ENCODE data around the gene PTPRK. TPM values are rescaled to one million over a fixed set of nuclear protein-coding genes. Genes with fewer than 3 reads are reported as not detected.

The PTPRK gene
- total RNA-seq, 2 experiments from 2014 or later: not detected

- TF ChIP-seq CTCF (conservative IDR thresholded peaks at IDR 0.05; ENCODE audit: low read length) (no peak), EZH2phosphoT487 (IDR thresholded peaks at IDR 0.05; ENCODE audit: borderline replicate concordance, low read depth, low read length) (no peak)
- no TSS peak for BruUV-seq (replicated peaks)
- Histone ChIP-seq H3K27ac (ENCODE audit: low read depth, low read length, poor library complexity, severe bottlenecking) (no peak overlapping the region), H3K4me1 (ENCODE audit: insufficient read depth, low read length, poor library complexity, severe bottlenecking) (no peaks in the 10 kb centered on the region), H3K36me3 (ENCODE audit: insufficient read depth, low read length) (no peaks in the 10 kb centered on the region), H3K9me3 (ENCODE audit: low read length) (no peaks in the 10 kb centered on the region), H3K9me2 (ENCODE audit: insufficient read depth, low read length) (no peaks in the 10 kb centered on the region), H3K4me2 (ENCODE audit: low read length) (no peak overlapping the region), H3K4me3 (ENCODE audit: low read depth, low read length, poor library complexity, severe bottlenecking) (no peak overlapping the region), H4K20me1 (ENCODE audit: insufficient read depth, low read length) (no peaks in the 10 kb centered on the region), H2AFZ (ENCODE audit: low read length) (no peak overlapping the region), H3K79me2 (ENCODE audit: insufficient read depth, low read depth, low read length) (no peaks in the 10 kb centered on the region)
- intact Hi-C loops (cut with micrococcal nuclease; ENCODE audit: unreplicated experiment): no loop called here
- ChIA-PET CTCF (ENCODE audit: unreplicated experiment) (no interaction called here), POLR2A (interaction anchor here (0.5 kb wide), 1 partner anchor 979 kb away, joined by 4 read pairs; no protein-coding TSS in a partner anchor)
- DNase-seq (ENCODE audit: low spot score): no peak
Observed at GRCh38 chr6:128422871-128423270, 97.5 kb downstream of the PTPRK start.

GRCh38 chr6:128422200-128422599 lies 98.2 kb downstream of the PTPRK start:
- Histone ChIP-seq H3K9me3 (ENCODE audit: low read length) (no peaks in the 10 kb centered on the region), H3K4me2 (ENCODE audit: low read length) (no peak overlapping the region), H3K9me2 (ENCODE audit: insufficient read depth, low read length) (no peaks in the 10 kb centered on the region), H3K79me2 (ENCODE audit: insufficient read depth, low read depth, low read length) (no peaks in the 10 kb centered on the region), H3K4me3 (ENCODE audit: low read depth, low read length, poor library complexity, severe bottlenecking) (no peak overlapping the region), H2AFZ (ENCODE audit: low read length) (no peak overlapping the region), H4K20me1 (ENCODE audit: insufficient read depth, low read length) (no peaks in the 10 kb centered on the region), H3K36me3 (ENCODE audit: insufficient read depth, low read length) (no peaks in the 10 kb centered on the region), H3K27ac (ENCODE audit: low read depth, low read length, poor library complexity, severe bottlenecking) (no peak overlapping the region), H3K4me1 (ENCODE audit: insufficient read depth, low read length, poor library complexity, severe bottlenecking) (no peaks in the 10 kb centered on the region)
- CTCF ChIA-PET (ENCODE audit: unreplicated experiment): no interaction called here
- TF ChIP-seq EZH2phosphoT487 (IDR thresholded peaks at IDR 0.05; ENCODE audit: borderline replicate concordance, low read depth, low read length) (no peak), CTCF (conservative IDR thresholded peaks at IDR 0.05; ENCODE audit: low read length) (no peak)
- intact Hi-C loops (cut with micrococcal nuclease; ENCODE audit: unreplicated experiment): no loop called here
- no peak for DNase-seq (ENCODE audit: low spot score)
- POLR2A ChIA-PET: interaction anchor here (0.5 kb wide), 1 partner anchor 980 kb away, joined by 4 read pairs; no protein-coding TSS in a partner anchor
- BruUV-seq (replicated peaks): no TSS peak

GRCh38 chr6:128421788-128422187 lies 98.6 kb downstream of the PTPRK start:
- no peak for DNase-seq (ENCODE audit: low spot score)
- Histone ChIP-seq H3K79me2 (ENCODE audit: insufficient read depth, low read depth, low read length) (no peaks in the 10 kb centered on the region), H3K36me3 (ENCODE audit: insufficient read depth, low read length) (no peaks in the 10 kb centered on the region), H3K9me3 (ENCODE audit: low read length) (no peaks in the 10 kb centered on the region), H3K9me2 (ENCODE audit: insufficient read depth, low read length) (no peaks in the 10 kb centered on the region), H4K20me1 (ENCODE audit: insufficient read depth, low read length) (no peaks in the 10 kb centered on the region), H3K4me3 (ENCODE audit: low read depth, low read length, poor library complexity, severe bottlenecking) (no peak overlapping the region), H3K27ac (ENCODE audit: low read depth, low read length, poor library complexity, severe bottlenecking) (no peak overlapping the region), H3K4me2 (ENCODE audit: low read length) (no peak overlapping the region), H2AFZ (ENCODE audit: low read length) (no peak overlapping the region), H3K4me1 (ENCODE audit: insufficient read depth, low read length, poor library complexity, severe bottlenecking) (no peaks in the 10 kb centered on the region)
- intact Hi-C loops (cut with micrococcal nuclease; ENCODE audit: unreplicated experiment): no loop called here
- CTCF ChIA-PET (ENCODE audit: unreplicated experiment): no interaction called here
- POLR2A ChIA-PET: interaction anchor here (0.6 kb wide), 1 partner anchor 160 kb away, joined by 4 read pairs; no protein-coding TSS in a partner anchor
- BruUV-seq (replicated peaks): no TSS peak
- no peak for TF ChIP-seq EZH2phosphoT487 (IDR thresholded peaks at IDR 0.05; ENCODE audit: borderline replicate concordance, low read depth, low read length)
- no peak for TF ChIP-seq CTCF (conservative IDR thresholded peaks at IDR 0.05; ENCODE audit: low read length)
